Endothelial cell of umbilical vein (primary cell): ENCODE data around the gene TNS4. TPM values are rescaled to one million over a fixed set of nuclear protein-coding genes. Genes with fewer than 3 reads are reported as not detected.

Experiments
- BruUV-seq: library from RNA; stranded (reverse); fragments of 400-500 nt; replicated peaks from 2 replicates; lab custom pipeline; 2021; lab: Mats Ljungman, UMichigan
- CTCF ChIA-PET: fragments of 300-600, 350-600 bp; sonication (Branson Sonifier 250); formaldehyde crosslinking; loops from one replicate; lab custom pipeline; 2021; ENCODE audit warnings: antibody characterized with exemption, inconsistent platforms; lab: Charles Lee
- POLR2A ChIA-PET: fragments of 300-600, 350-600 bp; sonication (Branson Sonifier 250); formaldehyde crosslinking; loops from one replicate; lab custom pipeline; 2021; ENCODE audit warnings: antibody characterized with exemption, inconsistent platforms; lab: Charles Lee
- DNase-seq: peaks from one replicate; pipeline ENCODE4 v3.0.0-alpha.2; 2011; ENCODE audit warnings: low read depth, low spot score
- FAIRE-seq: peaks from 2 replicates; lab custom pipeline; 2011; peaks lifted over from hg19 to GRCh38; lab: Jason Lieb, UNC
- H2AFZ ChIP-seq: 2 replicates; pipeline ENCODE4 v1.6.0; 2012; ENCODE audit warnings: low read depth, low read length, control low read depth, inconsistent platforms
- H3K27ac ChIP-seq: 2 replicates; pipeline ENCODE4 v1.5.1; 2011; ENCODE audit warnings: low read depth, mild to moderate bottlenecking, control low read depth, low read length, moderate library complexity; ENCODE audit not compliant: insufficient read depth
- H3K27me3 ChIP-seq, 2 experiments: 2 replicates each; pipeline versions ENCODE4 v1.6.0 to v1.6.1; 2011; ENCODE audit warnings: low read length in 2 of 2, mixed read lengths in 1 of 2; ENCODE audit not compliant: control insufficient read depth in 2 of 2, insufficient read depth in 2 of 2
- H3K36me3 ChIP-seq, 2 experiments: 2 replicates in 1 of 2; 3 replicates in 1 of 2; pipeline ENCODE4 v1.5.1; 2011; ENCODE audit warnings: low read length in 2 of 2, mild to moderate bottlenecking in 1 of 2, moderate library complexity in 1 of 2; ENCODE audit not compliant: control insufficient read depth in 2 of 2, insufficient read depth in 2 of 2; ENCODE audit errors: extremely low read depth in 1 of 2
- H3K4me1 ChIP-seq: 3 replicates; pipeline ENCODE4 v1.5.1; 2011; ENCODE audit warnings: mild to moderate bottlenecking, low read length; ENCODE audit not compliant: control insufficient read depth, insufficient read depth; ENCODE audit errors: extremely low read depth
- H3K4me2 ChIP-seq: 2 replicates; pipeline ENCODE4 v1.6.1; 2011; ENCODE audit warnings: low read length, control low read depth, mixed read lengths; ENCODE audit not compliant: insufficient read depth
- H3K4me3 ChIP-seq, 3 experiments: fragments of 200-600 bp in 1 of 3; sonication (generic), shearing (Covaris generic) in 1 of 3; replicated peaks in 1 of 3; 2 replicates each; pipeline ENCODE4 v1.5.1; 2011 to 2016; ENCODE audit warnings: control low read depth in 3 of 3, low read length in 3 of 3, mild to moderate bottlenecking in 2 of 3, inconsistent platforms in 1 of 3, low read depth in 1 of 3, moderate library complexity in 1 of 3; ENCODE audit not compliant: insufficient read depth in 1 of 3
- H3K79me2 ChIP-seq: 2 replicates; pipeline ENCODE4 v1.6.0; 2012; ENCODE audit warnings: low read length, inconsistent platforms; ENCODE audit not compliant: control insufficient read depth, insufficient read depth
- H3K9ac ChIP-seq: replicated peaks from 2 replicates; pipeline ENCODE3; 2011; ENCODE audit warnings: low read length, control low read depth; ENCODE audit not compliant: insufficient read depth; ENCODE audit errors: extremely low read depth
- H3K9me1 ChIP-seq: replicated peaks from 3 replicates; pipeline ENCODE4 v1.6.0; 2011; ENCODE audit warnings: mild to moderate bottlenecking, low read length; ENCODE audit not compliant: control insufficient read depth, insufficient read depth; ENCODE audit errors: extremely low read depth
- H3K9me3 ChIP-seq: replicated peaks from 2 replicates; pipeline ENCODE4 v1.5.1; 2012; ENCODE audit warnings: low read length, inconsistent platforms; ENCODE audit not compliant: control insufficient read depth, insufficient read depth
- H4K20me1 ChIP-seq: replicated peaks from 2 replicates; pipeline ENCODE3; 2011; ENCODE audit warnings: mild to moderate bottlenecking, low read length; ENCODE audit not compliant: control insufficient read depth, insufficient read depth; ENCODE audit errors: extremely low read depth
- GATA2 ChIP-seq: IDR thresholded peaks from 2 replicates; pipeline ENCODE4 v1.7.0; 2011; ENCODE audit warnings: low read depth, mild to moderate bottlenecking, moderate library complexity, mixed read lengths, low read length; ENCODE audit not compliant: insufficient read length, insufficient read depth
- MYC ChIP-seq: IDR thresholded peaks from one replicate; pipeline ENCODE4 v1.6.1; 2011; ENCODE audit warnings: mild to moderate bottlenecking, low read depth, low read length
- dilution Hi-C: fragments of 300-500 bp; cut with MboI; formaldehyde crosslinking; loops from one replicate; pipeline ENCODE4 v1.15.0; 2019; ENCODE audit warnings: low sequenced_read_pairs; ENCODE audit not compliant: extremely low pct_ligation_motif_present
- intact Hi-C: fragments of 100-400 bp; cut with micrococcal nuclease; formaldehyde crosslinking; loops from one replicate; pipeline ENCODE4 v1.10.0; 2022
- polyA plus RNA-seq, 4 experiments: library from polyadenylated mRNA; depleted of rRNA in 3 of 4; stranded (reverse) in 3 of 4; unstranded in 1 of 4; fragments of >200 nt; gene quantifications; 2 replicates each; pipeline versions ENCODE4 v1.2.1 to v1.2.3, GENCODE V29; 2011 to 2012; ENCODE audit warnings: missing spikeins in 1 of 4
- total RNA-seq: library from RNA; stranded (reverse); gene quantifications from 2 replicates; pipeline ENCODE4 v1.2.3, GENCODE V29; 2021

Gene TNS4
- total and polyA plus RNA-seq, 2 donors (not counting 3 experiments of a cell fraction or from before 2014, with no cell fraction given) = not detected

DNA sequence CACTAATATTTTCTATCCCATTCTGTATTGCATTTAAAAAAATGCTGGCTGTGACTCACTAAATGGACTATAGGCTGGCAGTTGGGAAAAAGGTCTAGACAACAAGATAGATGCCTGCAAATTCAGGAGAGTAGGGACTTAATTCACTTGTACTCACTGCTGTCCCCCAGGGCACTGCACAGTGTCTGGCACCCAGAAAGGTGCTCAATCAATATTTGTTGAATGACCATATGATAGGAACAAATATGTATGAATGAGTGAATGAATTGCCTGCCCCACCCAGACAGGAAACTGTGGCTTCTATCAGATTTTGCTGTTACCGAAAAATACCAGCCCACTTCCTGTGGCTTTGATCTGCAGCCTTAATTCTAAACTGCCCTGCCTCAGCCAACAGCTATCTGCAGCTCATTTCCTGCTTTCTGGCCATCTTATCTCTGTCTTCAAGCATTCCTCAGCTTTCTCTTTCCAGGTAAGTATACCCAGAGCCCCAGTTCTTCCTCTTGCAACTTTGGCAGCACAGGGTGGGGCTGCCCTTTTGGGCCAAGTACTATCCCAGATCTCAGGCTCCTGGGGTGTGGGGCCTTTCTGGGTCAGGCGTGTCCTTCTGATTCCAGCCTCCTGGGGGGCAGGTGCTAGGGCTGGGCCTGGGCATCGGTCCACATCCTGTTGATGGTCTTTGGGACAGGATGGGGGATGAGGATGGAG lies 15.3 kb upstream of the TNS4 start:
- ChIA-PET CTCF (interaction anchor here (2.4 kb wide), 1 partner anchor 16 kb away, joined by 19 read pairs; no protein-coding TSS in a partner anchor), POLR2A (no interaction called here)
- no peaks in the 10 kb centered on the region for H4K20me1 ChIP-seq
- H3K27me3 ChIP-seq = peaks cover 0 to 18% of the 10 kb centered on the region in 2 experiments
- FAIRE-seq (peak; percentile 48), DNase-seq (no peak)
- TF ChIP-seq MYC (no peak), GATA2 (peak; percentile 88)
- no peak overlapping the region for H3K27ac ChIP-seq
- H3K9me3 ChIP-seq = no peaks in the 10 kb centered on the region
- intact Hi-C loops = no loop called here
- H3K4me2 ChIP-seq = no peak overlapping the region
- no peaks in the 10 kb centered on the region for H3K36me3 ChIP-seq
- no peaks in the 10 kb centered on the region for H3K79me2 ChIP-seq
- H3K9me1 ChIP-seq = no peaks in the 10 kb centered on the region
- BruUV-seq = no TSS peak
- dilution Hi-C loops = no loop called here
- peaks cover 7% of the 10 kb centered on the region for H3K4me1 ChIP-seq
- H2AFZ ChIP-seq = no peak overlapping the region
- no peak overlapping the region for H3K9ac ChIP-seq
- H3K4me3 ChIP-seq = no peak overlapping the region

DNA sequence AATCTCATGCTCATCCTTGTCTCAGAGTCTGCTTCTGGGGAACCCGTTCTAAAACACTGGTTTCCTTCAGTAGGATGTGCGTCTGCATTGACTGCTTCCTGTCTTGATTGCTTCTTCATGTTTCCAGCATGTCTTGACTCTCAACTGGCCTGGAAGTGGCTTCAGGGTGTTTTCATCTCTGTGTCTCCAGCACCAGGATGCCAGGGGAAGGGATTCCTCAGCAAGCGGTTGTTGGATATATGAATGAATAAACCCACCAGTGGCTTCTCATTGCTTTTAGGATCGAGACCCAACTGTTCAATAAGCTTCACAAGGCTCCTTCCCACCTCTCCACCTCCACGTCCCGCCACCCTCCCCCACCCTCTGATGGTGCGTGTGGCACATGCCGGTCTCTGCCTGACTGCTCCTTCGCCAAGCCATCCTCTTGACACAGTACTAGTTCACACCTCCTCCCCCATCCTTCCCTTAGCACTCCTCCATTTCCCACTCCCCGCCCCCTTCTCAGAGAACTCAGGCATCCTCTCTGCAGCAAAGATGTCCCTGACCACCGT lies 14.1 kb upstream of the TNS4 start:
- no peak overlapping the region for H3K9ac ChIP-seq
- H2AFZ ChIP-seq = no peak overlapping the region
- POLR2A ChIA-PET = no interaction called here
- H3K4me1 ChIP-seq = peaks cover 7% of the 10 kb centered on the region
- H3K4me2 ChIP-seq = no peak overlapping the region
- H3K36me3 ChIP-seq = no peaks in the 10 kb centered on the region
- H4K20me1 ChIP-seq = no peaks in the 10 kb centered on the region
- peaks cover 0 to 18% of the 10 kb centered on the region in 2 experiments for H3K27me3 ChIP-seq
- dilution Hi-C loops (no loop called here), intact Hi-C loops (no loop called here)
- no peaks in the 10 kb centered on the region for H3K9me1 ChIP-seq
- DNase-seq = no peak
- H3K4me3 ChIP-seq = no peak overlapping the region
- H3K79me2 ChIP-seq = no peaks in the 10 kb centered on the region
- CTCF ChIA-PET = no interaction called here
- BruUV-seq = no TSS peak
- no peaks in the 10 kb centered on the region for H3K9me3 ChIP-seq
- TF ChIP-seq GATA2 = no peak
- no peak overlapping the region for H3K27ac ChIP-seq
- FAIRE-seq = no peak
